Caco-2 (cell line): ENCODE measurements around the gene GPR107. TPM values are rescaled to one million over a fixed set of nuclear protein-coding genes. Genes with fewer than 3 reads are reported as not detected.

Source experiments
- BruUV-seq: library from RNA; stranded (reverse); fragments of 400-500 nt; replicated peaks from 2 replicates; lab custom pipeline; 2021; lab: Mats Ljungman, UMichigan
- CTCF ChIA-PET: fragments of 300-600 bp; sonication (Branson Sonifier 250); formaldehyde crosslinking; loops from one replicate; lab custom pipeline; 2022; ENCODE audit warnings: antibody characterized with exemption; lab: Charles Lee
- POLR2A ChIA-PET: fragments of 300-600 bp; sonication (Branson Sonifier 250); formaldehyde crosslinking; loops from one replicate; lab custom pipeline; 2022; ENCODE audit warnings: antibody characterized with exemption; lab: Charles Lee
- DNase-seq, 2 experiments: peaks; one replicate each; pipeline versions ENCODE4 v3.0.0 to v3.0.0-alpha.2; 2020 to 2022
- H3K27me3 ChIP-seq: replicated peaks from 2 replicates; pipeline ENCODE4 v1.6.0; 2011; ENCODE audit warnings: low read length; ENCODE audit not compliant: control insufficient read depth, insufficient read depth
- H3K36me3 ChIP-seq: 2 replicates; pipeline ENCODE4 v1.5.1; 2011; ENCODE audit warnings: low read length; ENCODE audit not compliant: control insufficient read depth, insufficient read depth
- H3K4me1 ChIP-seq: fragments of 250-450 bp; sonication (Bioruptor Pico); 2 replicates; pipeline ENCODE4 v1.5.1; 2020; ENCODE audit warnings: mild to moderate bottlenecking
- H3K4me3 ChIP-seq: 2 replicates; pipeline ENCODE4 v1.5.1; 2011; ENCODE audit warnings: low read depth, mild to moderate bottlenecking, control low read depth, low read length
- H3K9me3 ChIP-seq: fragments of 250-450 bp; sonication (Bioruptor Pico); 2 replicates; pipeline ENCODE4 v1.5.1; 2020; ENCODE audit warnings: mild to moderate bottlenecking, moderate library complexity
- H3K27ac Mint-ChIP-seq: one replicate; pipeline ENCODE4 v1.8.0; 2022; ENCODE audit warnings: mixed read lengths; ENCODE audit not compliant: unreplicated experiment
- H3K27me3 Mint-ChIP-seq: one replicate; pipeline ENCODE4 v1.8.0; 2022; ENCODE audit warnings: mixed read lengths; ENCODE audit not compliant: insufficient read depth, unreplicated experiment
- H3K36me3 Mint-ChIP-seq: one replicate; pipeline ENCODE4 v1.8.0; 2022; ENCODE audit warnings: mild to moderate bottlenecking, mixed read lengths; ENCODE audit not compliant: insufficient read depth, unreplicated experiment
- H3K4me1 Mint-ChIP-seq: one replicate; pipeline ENCODE4 v1.8.0; 2022; ENCODE audit warnings: low read depth, mixed read lengths; ENCODE audit not compliant: unreplicated experiment
- H3K4me3 Mint-ChIP-seq: one replicate; pipeline ENCODE4 v1.8.0; 2022; ENCODE audit warnings: mild to moderate bottlenecking, moderate library complexity, mixed read lengths; ENCODE audit not compliant: unreplicated experiment
- H3K9me3 Mint-ChIP-seq: one replicate; pipeline ENCODE4 v1.8.0; 2022; ENCODE audit warnings: mixed read lengths; ENCODE audit not compliant: unreplicated experiment
- CTCF ChIP-seq, 2 experiments: fragments of 200-600 bp in 1 of 2; IDR thresholded peaks; 1 replicate in 1 of 2; 2 replicates in 1 of 2; pipeline versions ENCODE4 v1.5.1 to v1.8.0; 2011 to 2022; ENCODE audit warnings: antibody characterized with exemption in 1 of 2, control low read depth in 1 of 2, inconsistent platforms in 1 of 2, low read depth in 1 of 2, low read length in 1 of 2, mild to moderate bottlenecking in 1 of 2, moderate library complexity in 1 of 2; ENCODE audit not compliant: insufficient read depth in 1 of 2, severe bottlenecking in 1 of 2, unreplicated experiment in 1 of 2
- intact Hi-C: fragments of 100-400 bp; cut with micrococcal nuclease; formaldehyde crosslinking; loops from one replicate; pipeline ENCODE4 v1.10.0; 2022; ENCODE audit not compliant: unreplicated experiment
- total RNA-seq: library from RNA; stranded (reverse); gene quantifications from 2 replicates; pipeline ENCODE4 v1.2.3, GENCODE V29; 2022

Gene GPR107
- total RNA-seq, 1 experiment from 2014 or later: 53.1 TPM

DNA sequence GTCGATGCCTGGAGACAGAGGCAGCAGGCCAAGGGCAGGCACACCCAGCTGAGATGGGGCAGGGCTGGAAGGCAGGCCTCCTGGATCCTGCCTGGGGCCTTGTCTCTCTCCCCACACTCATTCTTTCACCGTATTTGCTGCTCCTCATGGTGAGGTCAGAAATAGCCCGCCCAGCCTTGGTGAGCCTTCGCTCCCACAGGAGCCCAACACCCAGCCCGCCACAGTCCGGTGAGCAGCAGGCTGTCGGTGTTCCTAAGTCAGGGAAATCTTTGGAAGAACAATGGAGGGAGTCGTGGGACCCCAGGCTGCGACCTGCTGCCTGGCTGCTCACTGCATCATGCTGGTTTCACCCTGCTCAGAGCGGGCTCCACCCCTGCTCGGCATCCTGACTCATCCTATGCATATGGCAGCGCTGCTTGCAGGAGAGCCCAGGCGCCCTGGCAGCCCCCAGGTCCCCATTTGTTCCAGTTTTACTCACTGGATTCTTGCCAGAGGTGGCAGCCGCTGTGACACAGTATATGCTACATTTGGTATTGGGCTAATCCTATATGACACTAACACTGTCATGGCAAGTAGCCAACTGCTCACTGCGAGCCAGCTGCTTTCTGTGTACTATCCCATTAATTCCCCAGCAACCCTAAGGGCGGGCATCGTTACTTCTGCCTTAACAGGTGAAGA lies 65.3 kb downstream of the GPR107 start:
- no peaks in the 10 kb centered on the region; the same call in 1 of the 2 replicates for H3K36me3 ChIP-seq
- H3K27ac Mint-ChIP-seq: no peak overlapping the region
- ChIA-PET CTCF (no interaction called here), POLR2A (no interaction called here)
- H3K4me3 ChIP-seq: no peak overlapping the region
- no peaks in the 10 kb centered on the region for H3K4me1 ChIP-seq
- H3K4me1 Mint-ChIP-seq: no peaks in the 10 kb centered on the region
- BruUV-seq: no TSS peak
- H3K9me3 Mint-ChIP-seq: no peaks in the 10 kb centered on the region
- no peaks in the 10 kb centered on the region for H3K9me3 ChIP-seq
- no peaks in the 10 kb centered on the region for H3K27me3 ChIP-seq
- H3K27me3 Mint-ChIP-seq: no peaks in the 10 kb centered on the region
- no peak for TF ChIP-seq CTCF (IDR thresholded peaks at IDR 0.05; ENCODE audit: insufficient read depth in 1 of 2, low read depth in 1 of 2, low read length in 1 of 2, severe bottlenecking in 1 of 2, unreplicated experiment in 1 of 2)
- no peak for DNase-seq
- intact Hi-C loops: no loop called here
- peaks cover 35% of the 10 kb centered on the region for H3K36me3 Mint-ChIP-seq
- H3K4me3 Mint-ChIP-seq: no peak overlapping the region

DNA sequence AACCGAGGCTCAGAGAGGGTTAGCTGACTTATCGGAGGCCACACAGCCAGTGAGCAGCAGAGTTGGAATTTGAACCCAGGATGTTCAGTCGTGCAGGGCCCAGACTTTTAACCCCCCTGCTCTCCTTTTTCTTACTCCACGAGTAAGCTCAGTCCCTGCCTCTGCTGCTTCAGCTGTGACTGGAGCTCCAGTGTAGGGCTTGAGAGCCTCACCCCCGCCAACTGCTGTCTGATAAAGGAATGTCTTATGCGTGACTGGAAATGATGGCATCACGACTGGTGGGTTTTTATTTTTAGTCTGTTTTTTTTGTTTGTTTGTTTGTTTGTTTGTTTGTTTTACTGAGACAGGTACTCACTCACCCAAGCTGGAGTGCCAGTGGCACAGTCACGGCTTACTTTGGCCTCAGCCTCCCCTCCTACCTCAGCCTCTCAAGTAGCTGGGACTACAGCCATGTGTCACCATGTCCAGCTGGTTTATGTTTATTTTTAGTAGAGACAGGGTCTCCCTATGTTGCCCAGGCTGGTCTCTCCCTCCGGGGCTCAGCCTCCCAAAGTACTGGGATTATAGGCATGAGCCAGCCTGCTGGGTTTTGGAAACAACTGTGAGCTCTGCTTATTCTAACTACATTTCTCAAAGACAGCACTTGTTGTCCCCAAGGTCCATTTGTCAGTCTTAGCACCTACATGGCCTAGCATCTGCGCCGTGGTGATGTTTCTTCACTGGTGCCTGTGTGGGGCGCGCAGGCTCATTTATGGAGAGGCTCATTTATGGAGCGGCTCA lies 66.0 kb downstream of the GPR107 start:
- H3K36me3 Mint-ChIP-seq: peaks cover 35% of the 10 kb centered on the region
- no TSS peak for BruUV-seq
- no peak overlapping the region for H3K4me3 Mint-ChIP-seq
- Histone ChIP-seq H3K27me3 (no peaks in the 10 kb centered on the region), H3K36me3 (no peaks in the 10 kb centered on the region; the same call in 1 of the 2 replicates), H3K9me3 (no peaks in the 10 kb centered on the region), H3K4me1 (no peaks in the 10 kb centered on the region), H3K4me3 (no peak overlapping the region)
- no peaks in the 10 kb centered on the region for H3K9me3 Mint-ChIP-seq
- POLR2A ChIA-PET: no interaction called here
- DNase-seq: no peak
- no peaks in the 10 kb centered on the region for H3K27me3 Mint-ChIP-seq
- TF ChIP-seq CTCF (IDR thresholded peaks at IDR 0.05; ENCODE audit: insufficient read depth in 1 of 2, low read depth in 1 of 2, low read length in 1 of 2, severe bottlenecking in 1 of 2, unreplicated experiment in 1 of 2): no peak
- intact Hi-C loops: no loop called here
- CTCF ChIA-PET: no interaction called here
- H3K27ac Mint-ChIP-seq: no peak overlapping the region
- H3K4me1 Mint-ChIP-seq: no peaks in the 10 kb centered on the region

- Mint-ChIP-seq H3K27ac (no peak overlapping the region), H3K4me3 (no peak overlapping the region), H3K36me3 (peaks cover 32% of the 10 kb centered on the region), H3K9me3 (no peaks in the 10 kb centered on the region), H3K4me1 (no peaks in the 10 kb centered on the region), H3K27me3 (no peaks in the 10 kb centered on the region)
- POLR2A ChIA-PET: no interaction called here
- no peak overlapping the region for H3K4me3 ChIP-seq
- H3K27me3 ChIP-seq: no peaks in the 10 kb centered on the region
- no peaks in the 10 kb centered on the region for H3K9me3 ChIP-seq
- CTCF ChIA-PET: no interaction called here
- BruUV-seq: no TSS peak
- DNase-seq: no peak
- TF ChIP-seq CTCF (IDR thresholded peaks at IDR 0.05; ENCODE audit: insufficient read depth in 1 of 2, low read depth in 1 of 2, low read length in 1 of 2, severe bottlenecking in 1 of 2, unreplicated experiment in 1 of 2): no peak
- no peaks in the 10 kb centered on the region; the same call in 1 of the 2 replicates for H3K36me3 ChIP-seq
- intact Hi-C loops: no loop called here
- H3K4me1 ChIP-seq: no peaks in the 10 kb centered on the region
Observed at GRCh38 chr9:130120299-130120587, 66.5 kb downstream of the GPR107 start.
